Fibroblast of gingiva (primary cell): Measurements from ENCODE around the gene MSANTD7.

Experiments used
- DNase-seq: peaks from one replicate; pipeline ENCODE4 v3.0.0-alpha.2; 2011; ENCODE audit warnings: low read depth

Gene MSANTD7

GRCh38 chr10:14880229-14880628 lies 42.1 kb downstream of the MSANTD7 start:
- no peak for DNase-seq

GRCh38 chr10:14884082-14884481 lies 46.0 kb downstream of the MSANTD7 start:
- no peak for DNase-seq
